Femur (tissue), 1 donor: ENCODE results near the gene HACD4.

ENCODE experiments used
- DNase-seq: peaks from one replicate; pipeline ENCODE4 v3.0.0-alpha.2; 2017

HACD4 gene

DNA sequence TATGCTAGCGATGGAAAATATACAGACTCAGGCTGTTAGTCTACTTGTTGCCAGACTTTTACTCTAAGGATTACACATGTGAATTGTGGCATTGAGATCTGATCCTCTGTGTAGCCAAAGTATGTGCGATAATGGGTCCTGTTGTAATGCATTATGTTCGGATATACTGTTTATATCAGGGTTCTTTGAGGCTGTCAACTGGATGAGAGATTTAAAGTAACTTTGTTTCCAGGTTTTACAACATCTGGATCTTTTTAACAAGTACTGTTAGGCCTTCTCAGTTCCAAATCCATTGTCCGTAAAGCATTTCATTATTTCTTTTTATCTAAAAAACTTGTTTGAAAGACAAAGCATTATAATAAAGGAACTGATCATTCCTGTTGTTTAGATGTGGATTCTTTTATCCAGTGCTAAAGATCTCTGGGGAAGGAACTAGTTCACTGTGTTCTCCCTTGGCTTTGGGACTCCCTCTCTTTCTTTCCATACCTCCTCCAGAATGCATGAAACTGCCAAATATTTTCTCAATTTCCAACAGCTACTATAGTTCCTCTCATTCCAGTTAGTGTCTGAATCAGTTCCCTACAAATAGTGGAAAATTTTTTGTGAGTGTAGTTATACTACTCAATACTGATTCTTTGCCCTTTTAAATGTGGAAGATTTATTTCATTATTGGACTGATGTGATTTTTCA lies 68.8 kb downstream of the HACD4 start:
- DNase-seq, result no peak

DNA sequence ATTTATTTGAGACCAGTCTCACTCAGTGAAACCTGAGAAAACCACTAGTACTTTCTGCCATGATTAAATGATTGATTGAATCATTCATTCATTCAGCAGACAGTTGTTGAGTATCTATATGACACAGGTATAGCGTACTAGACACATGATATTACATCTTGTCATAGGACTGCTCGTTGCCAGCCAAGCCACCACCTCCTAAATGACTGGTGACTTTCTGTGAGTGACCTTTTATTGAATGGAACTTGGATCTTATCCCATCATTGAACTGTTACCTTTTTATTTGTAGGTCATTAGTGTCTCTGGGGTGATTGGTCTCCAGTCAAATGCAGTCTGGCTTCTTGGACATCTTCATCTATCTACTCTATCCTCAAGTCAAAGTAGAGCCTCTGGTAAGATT lies 80.7 kb downstream of the HACD4 start:
- no peak for DNase-seq
